NCI-H526 (cell line): ENCODE measurements around the gene LAMA4.
"Not testable (repeated sequence)": the region's sequence is repeated elsewhere in the genome, so short reads cannot be mapped to it uniquely, and the experiment has no call there.

Source experiments
- DNase-seq, 2 experiments: peaks; one replicate each; lab custom pipeline; 2025; lab: John Stamatoyannopoulos, UW

LAMA4 gene

GRCh38 chr6:112209131-112209530 is 45.2 kb downstream of the LAMA4 start:
- DNase-seq: no peak

DNA sequence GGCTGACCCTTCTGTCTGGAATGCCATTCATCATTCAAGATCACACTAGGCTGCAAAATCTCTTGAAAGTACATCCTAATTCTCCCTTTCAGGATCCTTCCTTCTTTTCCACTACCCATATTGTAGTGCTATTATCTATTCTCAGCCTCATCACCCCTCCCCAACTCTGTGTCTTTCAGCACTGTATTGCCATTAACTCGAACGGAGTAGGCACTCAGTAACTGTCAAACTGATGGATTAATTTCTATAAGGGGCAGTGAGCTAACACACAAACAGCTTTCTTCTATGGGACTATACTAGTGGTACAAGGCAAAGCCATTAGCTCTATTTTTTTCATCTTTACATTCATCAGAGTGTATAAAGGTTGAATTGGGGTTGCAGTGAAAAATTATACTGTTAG is 46.6 kb downstream of the LAMA4 start:
- no peak for DNase-seq

GRCh38 chr6:112207131-112207530 is 47.2 kb downstream of the LAMA4 start:
- no peak for DNase-seq

DNA sequence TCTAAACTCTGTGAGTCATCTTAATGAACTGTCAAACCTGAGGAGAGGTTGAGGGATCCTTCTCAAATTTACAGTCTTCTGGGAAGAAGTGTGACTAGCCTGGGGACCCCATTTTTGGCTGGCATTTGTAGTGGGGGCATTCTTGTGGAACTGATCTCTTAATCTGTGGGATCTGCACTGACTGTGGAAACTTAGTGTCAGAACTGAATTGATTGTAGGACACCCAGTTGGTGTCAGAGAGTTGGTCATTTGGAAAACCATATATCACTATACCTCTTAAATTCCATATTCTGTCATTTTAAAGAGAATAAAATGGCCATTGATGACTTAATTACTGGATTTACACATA is 48.3 kb downstream of the LAMA4 start:
- DNase-seq: no peak

DNA sequence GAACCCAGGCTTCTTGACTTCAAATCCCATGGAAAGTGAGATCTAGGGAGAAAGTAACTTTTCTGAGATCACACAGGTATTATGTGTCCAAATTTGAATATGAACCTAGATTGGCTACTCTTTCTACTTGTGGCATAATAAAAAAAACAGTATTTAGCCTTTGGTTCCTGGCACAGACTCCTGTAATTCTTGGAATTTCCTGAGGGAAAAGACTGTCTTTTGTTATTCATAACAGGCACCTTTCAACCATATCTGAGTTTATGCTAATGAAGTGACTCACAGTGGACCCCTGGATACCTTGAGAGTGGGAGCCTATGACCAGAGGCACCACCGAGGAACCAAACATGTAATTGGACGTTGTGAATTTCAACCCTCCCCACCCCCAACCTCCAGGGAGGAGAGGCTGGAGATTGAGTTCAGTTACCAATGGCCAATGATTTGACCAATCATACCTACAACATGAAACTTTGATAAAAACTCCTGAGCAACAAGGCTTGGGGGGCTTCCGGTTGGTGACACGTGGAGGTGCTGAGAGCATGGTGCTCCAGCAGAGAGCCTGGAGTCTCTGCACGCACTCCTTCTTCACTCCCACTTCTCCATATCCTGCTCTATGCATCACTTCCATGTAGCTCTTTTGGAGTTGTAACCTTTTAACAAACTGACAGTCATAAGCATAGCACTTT is 48.8 kb downstream of the LAMA4 start:
- no peak for DNase-seq

DNA sequence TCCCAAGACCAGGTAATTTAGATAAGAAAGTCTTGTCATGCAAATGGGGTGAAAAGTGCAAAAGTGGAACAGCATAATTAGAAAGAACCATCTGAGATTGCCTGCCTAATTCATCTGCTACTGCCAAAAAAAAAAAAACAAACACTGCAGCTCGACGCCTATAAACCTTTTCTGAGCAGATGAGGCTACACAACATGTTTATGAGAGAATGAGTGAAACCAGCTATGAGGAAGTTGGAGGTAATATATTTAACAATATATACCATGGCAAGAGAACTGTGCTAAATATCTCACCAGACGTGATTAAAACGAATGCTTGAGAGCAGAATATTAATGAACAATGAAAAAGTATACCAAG is 50.0 kb downstream of the LAMA4 start:
- no peak for DNase-seq

GRCh38 chr6:112203577-112204349 is 50.6 kb downstream of the LAMA4 start:
- DNase-seq: no peak

GRCh38 chr6:112202639-112203341 is 51.6 kb downstream of the LAMA4 start:
- DNase-seq: peak in 1 of 2 experiments; percentile 46

DNA sequence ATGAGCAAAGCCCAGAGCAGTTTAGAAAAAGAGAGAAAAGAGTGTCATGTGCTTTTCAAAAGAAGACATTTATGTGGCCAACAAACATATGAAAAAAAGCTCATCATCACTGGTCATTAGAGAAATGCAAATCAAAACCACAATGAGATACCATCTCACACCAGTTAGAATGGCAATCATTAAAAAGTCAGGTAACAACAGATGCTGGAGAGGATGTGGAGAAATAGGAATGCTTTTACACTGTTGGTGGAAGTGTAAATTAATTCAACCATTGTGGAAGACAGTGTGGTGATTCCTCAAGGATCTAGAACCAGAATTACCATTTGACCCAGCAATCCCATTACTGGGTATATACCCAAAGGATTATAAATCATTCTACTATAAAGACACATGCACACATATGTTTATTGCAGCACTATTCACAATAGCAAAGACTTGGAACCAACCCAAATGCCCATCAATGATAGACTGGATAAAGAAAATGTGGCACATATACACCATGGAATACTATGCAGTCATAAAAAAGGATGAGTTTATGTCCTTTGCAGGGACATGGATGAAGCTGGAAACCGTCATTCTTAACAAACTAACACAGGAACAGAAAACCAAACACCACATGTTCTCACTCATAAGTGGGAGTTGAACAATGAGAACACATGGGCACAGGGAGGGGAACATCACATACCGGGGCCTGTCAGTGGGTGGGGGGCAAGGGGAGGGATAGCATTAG is 54.0 kb downstream of the LAMA4 start:
- DNase-seq: not testable (repeated sequence)

DNA sequence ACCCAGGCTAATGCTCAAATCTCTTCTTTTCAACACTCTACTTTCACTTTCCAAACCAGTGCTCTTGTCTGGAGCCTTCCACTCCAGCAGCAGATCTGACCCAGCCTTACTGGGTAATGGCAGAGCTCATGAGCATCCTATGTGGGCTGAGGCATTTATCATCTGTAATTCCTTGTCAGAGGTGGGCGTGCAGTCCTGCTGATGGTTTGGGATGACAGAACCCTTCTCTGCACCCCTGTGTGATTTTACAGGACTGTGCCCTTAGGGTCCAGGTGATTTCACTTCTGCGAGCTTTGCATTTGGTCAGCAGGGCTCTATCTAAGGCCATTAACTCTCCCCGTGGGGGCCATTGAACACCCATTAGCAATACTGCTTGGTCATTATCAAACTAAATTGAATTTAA is 55.4 kb downstream of the LAMA4 start:
- no peak for DNase-seq

- DNase-seq: no peak
Observed at GRCh38 chr6:112198582-112198981, 55.8 kb downstream of the LAMA4 start.

DNA sequence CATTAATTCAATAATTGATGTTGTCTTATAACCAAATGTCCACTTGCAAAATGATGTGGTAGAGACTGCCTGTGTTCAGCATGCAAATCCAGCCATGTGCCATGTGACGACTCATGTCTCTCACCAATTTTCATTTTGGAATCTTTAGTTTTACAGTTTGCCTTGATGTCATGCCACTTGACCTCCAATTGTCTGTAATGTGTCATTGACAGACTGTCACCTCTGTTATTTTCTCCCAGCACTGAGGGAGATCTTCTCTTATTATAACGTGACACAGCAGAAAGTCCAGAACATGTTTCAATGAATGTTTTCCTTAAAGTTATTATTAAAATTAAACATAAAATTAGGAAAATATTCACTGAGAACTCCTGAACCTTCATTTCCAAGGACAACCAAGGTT is 56.7 kb downstream of the LAMA4 start:
- no peak for DNase-seq

DNA sequence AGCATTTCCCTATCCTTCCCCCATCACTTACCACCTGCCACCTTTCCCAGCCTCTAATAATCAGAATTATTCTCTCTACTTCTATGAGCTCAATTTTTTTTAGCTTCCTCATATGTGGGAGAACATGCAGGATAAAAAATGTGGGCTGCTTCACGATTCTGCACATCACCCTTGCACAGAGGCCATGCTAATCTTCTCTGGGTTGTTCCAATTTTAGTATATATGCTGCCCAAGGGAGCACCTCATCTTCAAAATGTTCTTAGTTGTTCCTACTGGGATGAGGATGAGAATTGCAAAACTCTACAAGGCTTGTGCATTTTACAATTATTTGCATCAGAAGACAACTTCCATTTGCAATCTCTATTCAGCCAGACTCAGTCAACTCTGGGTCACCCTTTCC is 58.1 kb downstream of the LAMA4 start:
- DNase-seq: no peak

- no peak for DNase-seq
Observed at GRCh38 chr6:112195166-112195565, 59.2 kb downstream of the LAMA4 start.

- no peak for DNase-seq
Observed at GRCh38 chr6:112194511-112194910, 59.9 kb downstream of the LAMA4 start.

- no peak for DNase-seq
Observed at GRCh38 chr6:112193535-112194051, 60.8 kb downstream of the LAMA4 start.

DNA sequence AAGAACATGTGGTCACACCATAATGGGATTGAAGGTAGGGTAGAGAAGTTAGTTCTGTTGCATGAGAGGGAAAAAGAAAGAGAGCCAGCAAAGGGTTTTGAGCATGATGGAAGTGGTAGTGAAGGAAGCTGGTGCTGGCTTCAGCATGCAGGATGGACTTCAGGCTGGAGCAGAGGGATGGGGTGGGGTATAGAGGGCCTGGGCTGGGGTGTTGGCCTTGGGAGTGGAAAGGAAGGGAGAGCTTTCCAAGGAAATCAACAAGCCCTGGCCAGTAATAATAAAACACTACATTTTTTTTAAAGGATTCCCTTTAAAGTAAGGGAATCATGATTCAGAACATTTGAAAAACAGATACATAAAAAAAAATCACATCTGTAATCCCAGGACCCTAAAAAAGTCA is 61.2 kb downstream of the LAMA4 start:
- no peak for DNase-seq

- no peak for DNase-seq
Observed at GRCh38 chr6:112191509-112192020, 62.8 kb downstream of the LAMA4 start.

- no peak for DNase-seq
Observed at GRCh38 chr6:112190164-112190563, 64.2 kb downstream of the LAMA4 start.

- DNase-seq: no peak
Observed at GRCh38 chr6:112189494-112189893, 64.9 kb downstream of the LAMA4 start.

GRCh38 chr6:112188906-112189305 is 65.5 kb downstream of the LAMA4 start:
- no peak for DNase-seq

- DNase-seq: no peak
Observed at GRCh38 chr6:112187736-112188135, 66.6 kb downstream of the LAMA4 start.
